ENCODE results near the gene STARD4. TPM values are rescaled to one million over a fixed set of nuclear protein-coding genes. Genes with fewer than 3 reads are reported as not detected.

Gene STARD4
- total RNA-seq, 1 donor from 2014 or later, result 157 TPM

DNA sequence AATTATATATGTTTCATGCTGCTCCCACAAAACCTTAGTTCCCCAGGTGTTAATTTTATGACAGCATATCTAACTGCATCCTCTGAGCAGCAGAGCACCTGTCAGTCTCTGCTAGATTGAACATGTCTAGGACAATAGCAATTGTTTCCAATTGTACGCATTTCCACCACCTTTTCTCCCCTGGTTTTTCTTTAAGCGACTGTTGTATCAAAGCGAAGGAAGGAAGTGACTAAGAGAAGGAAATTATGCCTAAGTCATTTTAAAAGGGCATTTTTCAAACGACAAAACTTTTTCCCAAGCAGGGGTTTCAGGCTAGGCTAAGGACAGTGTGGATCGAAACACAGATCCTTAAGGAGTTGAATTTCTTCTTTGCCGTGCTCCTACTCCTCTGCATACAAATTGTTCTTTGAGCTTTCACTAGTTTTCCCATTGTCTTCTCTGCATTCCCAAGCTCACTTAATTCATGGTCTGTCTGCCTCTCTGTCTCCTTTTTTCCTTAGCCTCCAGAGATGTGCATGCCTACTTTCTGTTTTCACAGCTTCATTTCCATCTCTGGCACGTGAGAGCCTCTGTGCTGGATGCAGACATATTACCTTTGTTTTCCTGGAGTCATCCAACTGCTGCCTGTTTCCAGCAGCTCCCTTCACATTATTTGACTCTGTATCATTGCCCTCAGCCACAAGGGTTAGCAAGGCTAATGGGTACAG, 39.4 kb upstream of the STARD4 start:
- Histone ChIP-seq H3K27ac (no peak overlapping the region), H3K9ac (no peak overlapping the region), H3F3A (ENCODE audit: low read depth) (peaks cover 16% of the 10 kb centered on the region), H2AFZ (replicated peaks) (peak overlapping the region; percentile 59), H3K9me3 (ENCODE audit: low read depth) (no peaks in the 10 kb centered on the region), H4K20me1 (ENCODE audit: low read depth) (no peaks in the 10 kb centered on the region), H3K79me2 (ENCODE audit: low read depth) (no peaks in the 10 kb centered on the region), H3K4me1 (peaks cover 33% of the 10 kb centered on the region), H3K36me3 (no peaks in the 10 kb centered on the region), H3K27me3 (no peaks in the 10 kb centered on the region), H3K4me2 (peak overlapping the region; percentile 46), H3K4me3 (peak overlapping the region; percentile 3)
- Mint-ChIP-seq H3K27ac (peak overlapping the region; percentile 7), H3K9me3 (peaks cover 7% of the 10 kb centered on the region), H3K27me3 (ENCODE audit: insufficient read depth, low read depth) (peaks cover 3% of the 10 kb centered on the region), H3K4me3 (no peak overlapping the region), H3K4me1 (peaks cover 26% of the 10 kb centered on the region), H3K36me3 (no peaks in the 10 kb centered on the region)
- peak; percentile 41 for DNase-seq (ENCODE audit: low spot score)
- no peak for TF ChIP-seq EZH2phosphoT487 (IDR thresholded peaks at IDR 0.05)

GRCh38 chr5:111551161-111551560, 38.8 kb upstream of the STARD4 start:
- H3K4me3 ChIP-seq, result no peak overlapping the region
- no peak overlapping the region for H3K9ac ChIP-seq
- no peaks in the 10 kb centered on the region for H3K9me3 ChIP-seq (ENCODE audit: low read depth)
- Mint-ChIP-seq H3K27me3 (ENCODE audit: insufficient read depth, low read depth) (peaks cover 2% of the 10 kb centered on the region), H3K4me1 (peaks cover 26% of the 10 kb centered on the region), H3K36me3 (no peaks in the 10 kb centered on the region), H3K9me3 (peaks cover 5% of the 10 kb centered on the region), H3K4me3 (no peak overlapping the region), H3K27ac (no peak overlapping the region)
- DNase-seq (ENCODE audit: low spot score), result no peak
- peaks cover 33% of the 10 kb centered on the region for H3K4me1 ChIP-seq
- TF ChIP-seq EZH2phosphoT487 (IDR thresholded peaks at IDR 0.05) (no peak), EZH2 (IDR thresholded peaks at IDR 0.05) (no peak), CTCF (IDR thresholded peaks at IDR 0.05) (no peak)
- H3K79me2 ChIP-seq (ENCODE audit: low read depth), result no peaks in the 10 kb centered on the region
- peak overlapping the region; percentile 46 for H3K4me2 ChIP-seq
- peaks cover 16% of the 10 kb centered on the region for H3F3A ChIP-seq (ENCODE audit: low read depth)
- no peak overlapping the region for H2AFZ ChIP-seq (replicated peaks)
- no peaks in the 10 kb centered on the region for H4K20me1 ChIP-seq (ENCODE audit: low read depth)
- H3K36me3 ChIP-seq, result no peaks in the 10 kb centered on the region
- no peak overlapping the region for H3K27ac ChIP-seq
- no peaks in the 10 kb centered on the region for H3K27me3 ChIP-seq

DNA sequence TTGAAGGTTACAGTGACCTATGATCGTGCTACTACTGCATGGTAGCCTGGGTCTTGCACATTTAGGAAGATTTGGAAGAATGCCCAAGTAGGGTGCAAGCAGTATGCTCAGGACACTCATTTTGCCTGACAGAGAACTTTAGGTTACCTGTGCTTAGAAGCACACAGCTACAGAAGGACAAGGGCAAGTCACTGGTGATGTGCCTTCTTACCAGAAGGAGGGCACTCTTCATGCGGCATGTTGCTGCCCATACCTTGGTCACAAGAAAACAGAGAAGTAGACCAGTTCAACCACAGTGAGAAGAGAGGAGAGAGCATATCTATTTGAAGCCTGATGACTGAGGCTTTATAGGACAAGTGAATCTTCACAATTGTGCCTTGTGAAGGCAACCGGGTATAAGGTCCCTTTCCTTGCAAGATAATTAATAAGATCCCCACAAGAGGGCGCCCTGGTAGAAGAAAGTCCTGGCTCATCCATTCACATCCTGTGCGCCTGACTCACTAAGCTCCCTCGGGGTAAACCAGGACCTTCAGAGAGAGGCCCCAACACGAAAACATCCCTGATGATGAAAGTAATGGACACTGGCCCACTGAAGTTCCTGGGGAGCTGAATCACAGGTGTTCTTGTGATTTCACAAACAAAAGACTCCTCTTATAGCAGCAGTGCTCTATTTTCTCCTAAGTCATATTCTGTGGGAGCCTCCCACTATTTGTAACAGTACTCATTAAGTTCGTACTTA, 38.1 kb upstream of the STARD4 start:
- no peaks in the 10 kb centered on the region for H3K9me3 ChIP-seq (ENCODE audit: low read depth)
- no peak overlapping the region for H3K4me3 ChIP-seq
- no peak overlapping the region for H3K27ac Mint-ChIP-seq
- no peaks in the 10 kb centered on the region for H3K27me3 Mint-ChIP-seq (ENCODE audit: insufficient read depth, low read depth)
- H3K27me3 ChIP-seq, result no peaks in the 10 kb centered on the region
- no peaks in the 10 kb centered on the region for H3K36me3 ChIP-seq
- no peaks in the 10 kb centered on the region for H3K79me2 ChIP-seq (ENCODE audit: low read depth)
- peaks cover 33% of the 10 kb centered on the region for H3K4me1 ChIP-seq
- H3K4me1 Mint-ChIP-seq, result peaks cover 26% of the 10 kb centered on the region
- H3F3A ChIP-seq (ENCODE audit: low read depth), result peaks cover 16% of the 10 kb centered on the region
- H3K4me2 ChIP-seq, result no peak overlapping the region
- peak; percentile 92 for DNase-seq (ENCODE audit: low spot score)
- H3K36me3 Mint-ChIP-seq, result no peaks in the 10 kb centered on the region
- TF ChIP-seq EZH2 (IDR thresholded peaks at IDR 0.05) (no peak), CTCF (IDR thresholded peaks at IDR 0.05) (peak; percentile 77), EZH2phosphoT487 (IDR thresholded peaks at IDR 0.05) (no peak)
- H2AFZ ChIP-seq (replicated peaks), result no peak overlapping the region
- no peak overlapping the region for H3K27ac ChIP-seq
- H4K20me1 ChIP-seq (ENCODE audit: low read depth), result no peaks in the 10 kb centered on the region
- peaks cover 4% of the 10 kb centered on the region for H3K9me3 Mint-ChIP-seq
- H3K4me3 Mint-ChIP-seq, result no peak overlapping the region
- no peak overlapping the region for H3K9ac ChIP-seq

Data from neural progenitor cell (in vitro differentiated cells).